ENCODE data around the gene PIP5K1C. TPM values are rescaled to one million over a fixed set of nuclear protein-coding genes. Genes with fewer than 3 reads are reported as not detected.

The PIP5K1C gene
- total RNA-seq, 2 donors from 2014 or later: 16.6 to 30.7 TPM

DNA sequence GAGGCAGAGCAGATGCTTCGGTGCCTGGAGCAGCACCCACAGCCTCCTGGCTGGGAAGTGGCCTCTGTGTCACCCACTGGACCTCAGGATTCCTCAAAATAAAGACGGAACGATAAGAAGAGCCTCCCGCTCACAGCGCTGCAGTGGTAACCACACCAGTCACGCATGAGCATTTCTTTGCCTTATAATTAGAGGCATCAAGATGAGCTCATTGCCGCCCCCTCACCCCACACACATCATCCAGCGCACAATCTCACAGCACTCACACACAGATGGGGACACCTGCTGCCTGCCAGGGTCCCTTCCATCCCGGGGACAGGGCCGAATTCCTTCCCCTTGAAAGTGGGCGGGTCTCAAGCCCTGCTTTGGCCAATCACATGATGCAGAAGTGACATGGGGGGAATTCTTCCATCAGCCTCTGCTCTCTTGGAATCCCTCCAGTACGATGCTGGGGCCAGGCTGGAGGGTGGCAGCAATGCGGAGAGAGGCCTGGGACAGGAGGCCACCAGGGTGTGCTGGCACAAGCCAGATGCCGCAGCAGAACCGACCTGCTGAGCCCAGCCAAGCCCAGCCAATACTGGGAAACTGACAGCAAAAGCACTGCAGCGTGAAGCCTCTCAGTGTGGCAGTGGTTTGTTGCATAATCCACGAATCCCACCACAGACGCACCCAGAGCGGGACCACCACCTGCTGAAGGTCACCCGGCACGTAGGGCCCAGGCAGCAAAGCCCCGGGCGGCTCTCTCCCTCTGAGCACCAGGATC lies 16.0 kb downstream of the PIP5K1C start:
- H3K27me3 ChIP-seq: no peaks in the 10 kb centered on the region
- WGBS, 2 donors: 93% methylated on average over 23 of the region's 23 CpGs; no CpG with 5 or more reads in 1 of the 2 donors
- DNase-seq (no peak), ATAC-seq (no peak)
- H3K9me3 ChIP-seq: peaks cover 0 to 6% (median 0%) of the 10 kb centered on the region in 3 donors
- peaks cover 26% of the 10 kb centered on the region for H3K4me1 ChIP-seq
- no peaks in the 10 kb centered on the region for H3K36me3 ChIP-seq (replicated peaks in 1 of 2; ENCODE audit: insufficient read depth in 1 of 2, low read depth in 2 of 2)
- H3K4me3 ChIP-seq: no peak overlapping the region
- H3K27ac ChIP-seq: no peak overlapping the region
- intact Hi-C loops (cut with DNase I): no loop called here
- no peak for TF ChIP-seq POLR2A (IDR thresholded peaks at IDR 0.05)
- TF ChIP-seq, protein P1, sequence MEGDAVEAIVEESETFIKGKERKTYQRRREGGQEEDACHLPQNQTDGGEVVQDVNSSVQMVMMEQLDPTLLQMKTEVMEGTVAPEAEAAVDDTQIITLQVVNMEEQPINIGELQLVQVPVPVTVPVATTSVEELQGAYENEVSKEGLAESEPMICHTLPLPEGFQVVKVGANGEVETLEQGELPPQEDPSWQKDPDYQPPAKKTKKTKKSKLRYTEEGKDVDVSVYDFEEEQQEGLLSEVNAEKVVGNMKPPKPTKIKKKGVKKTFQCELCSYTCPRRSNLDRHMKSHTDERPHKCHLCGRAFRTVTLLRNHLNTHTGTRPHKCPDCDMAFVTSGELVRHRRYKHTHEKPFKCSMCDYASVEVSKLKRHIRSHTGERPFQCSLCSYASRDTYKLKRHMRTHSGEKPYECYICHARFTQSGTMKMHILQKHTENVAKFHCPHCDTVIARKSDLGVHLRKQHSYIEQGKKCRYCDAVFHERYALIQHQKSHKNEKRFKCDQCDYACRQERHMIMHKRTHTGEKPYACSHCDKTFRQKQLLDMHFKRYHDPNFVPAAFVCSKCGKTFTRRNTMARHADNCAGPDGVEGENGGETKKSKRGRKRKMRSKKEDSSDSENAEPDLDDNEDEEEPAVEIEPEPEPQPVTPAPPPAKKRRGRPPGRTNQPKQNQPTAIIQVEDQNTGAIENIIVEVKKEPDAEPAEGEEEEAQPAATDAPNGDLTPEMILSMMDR (IDR thresholded peaks at IDR 0.05): no peak

GRCh38 chr19:3683405-3684053 lies 16.7 kb downstream of the PIP5K1C start:
- WGBS, 2 donors: 80 to 88% methylated on average over 3 to 20 of the region's 26 CpGs
- no peak overlapping the region for H3K4me3 ChIP-seq
- peaks cover 0 to 6% (median 0%) of the 10 kb centered on the region in 3 donors for H3K9me3 ChIP-seq
- no peaks in the 10 kb centered on the region for H3K36me3 ChIP-seq (replicated peaks in 1 of 2; ENCODE audit: insufficient read depth in 1 of 2, low read depth in 2 of 2)
- intact Hi-C loops (cut with DNase I): no loop called here
- TF ChIP-seq, protein P1 (IDR thresholded peaks at IDR 0.05): no peak
- no peak for TF ChIP-seq POLR2A (IDR thresholded peaks at IDR 0.05)
- DNase-seq: no peak
- peaks cover 25% of the 10 kb centered on the region for H3K4me1 ChIP-seq
- no peak for ATAC-seq
- H3K27ac ChIP-seq: no peak overlapping the region
- H3K27me3 ChIP-seq: no peaks in the 10 kb centered on the region

- TF ChIP-seq, protein P1 (IDR thresholded peaks at IDR 0.05): no peak
- TF ChIP-seq POLR2A (IDR thresholded peaks at IDR 0.05): no peak
- Histone ChIP-seq H3K9me3 (peaks cover 0 to 6% (median 0%) of the 10 kb centered on the region in 3 donors), H3K27me3 (no peaks in the 10 kb centered on the region), H3K4me1 (peaks cover 18% of the 10 kb centered on the region), H3K4me3 (no peak overlapping the region), H3K36me3 (replicated peaks in 1 of 2; ENCODE audit: insufficient read depth in 1 of 2, low read depth in 2 of 2) (no peaks in the 10 kb centered on the region), H3K27ac (no peak overlapping the region)
- no peak for DNase-seq
- intact Hi-C loops (cut with DNase I): no loop called here
- WGBS, 2 donors: 87 to 91% methylated on average over 10 to 15 of the region's 17 CpGs
- ATAC-seq: no peak
Measured at GRCh38 chr19:3682741-3683404, 17.4 kb downstream of the PIP5K1C start.

DNA sequence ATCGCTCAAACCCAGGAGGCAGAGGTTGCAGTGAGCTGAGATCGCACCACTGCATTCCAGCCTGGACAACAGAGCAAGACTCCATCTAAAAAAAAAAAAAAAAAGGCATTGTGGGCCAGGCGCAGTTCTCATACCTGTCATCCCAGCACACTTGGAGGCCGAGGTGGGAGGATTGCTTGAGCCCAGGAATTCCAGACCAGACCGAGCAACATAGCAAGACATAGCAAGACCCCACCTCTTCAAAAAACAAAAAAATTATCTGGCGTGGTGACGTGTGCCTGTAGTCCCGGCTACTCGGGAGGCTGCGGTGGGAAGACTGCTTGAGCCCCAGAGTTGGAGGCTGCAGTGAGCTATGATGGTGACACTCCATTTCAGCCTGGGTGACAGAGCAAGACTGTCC lies 18.0 kb downstream of the PIP5K1C start:
- WGBS, 2 donors: 88 to 96% methylated on average over 10 of the region's 10 CpGs
- Histone ChIP-seq H3K9me3 (peaks cover 0 to 6% (median 0%) of the 10 kb centered on the region in 3 donors), H3K4me3 (no peak overlapping the region), H3K4me1 (peaks cover 13% of the 10 kb centered on the region), H3K27me3 (no peaks in the 10 kb centered on the region), H3K27ac (no peak overlapping the region), H3K36me3 (replicated peaks in 1 of 2; ENCODE audit: insufficient read depth in 1 of 2, low read depth in 2 of 2) (no peaks in the 10 kb centered on the region)
- ATAC-seq: no peak
- intact Hi-C loops (cut with DNase I): no loop called here
- no peak for DNase-seq
- TF ChIP-seq, protein P1 (IDR thresholded peaks at IDR 0.05): no peak
- no peak for TF ChIP-seq POLR2A (IDR thresholded peaks at IDR 0.05)

Data from body of pancreas (tissue), 4 donors.